Naive B cell (primary cell): ENCODE data around the gene ARAF. TPM values are rescaled to one million over a fixed set of nuclear protein-coding genes. Genes with fewer than 3 reads are reported as not detected.
A peak's percentile ranks its signal among the peaks of the same experiment; 100 is the strongest.
"Not testable (repeated sequence)": the region's sequence is repeated elsewhere in the genome, so short reads cannot be mapped to it uniquely, and the experiment has no call there.

Experiments
- ATAC-seq, 2 donors: fragments of 150-1000 bp; cut with Tn5 transposase; 2 replicates each; pipeline ENCODE4 v1.10.0; 2021; ENCODE audit warnings: low read depth in 2 of 2, mild to moderate bottlenecking in 2 of 2, moderate library complexity in 2 of 2
- DNase-seq: peaks from one replicate; pipeline ENCODE4 v3.0.0; 2022
- H3K27ac Mint-ChIP-seq, 6 donors: one replicate each; pipeline ENCODE4 v1.8.0; 2020 to 2022; ENCODE audit warnings: mild to moderate bottlenecking in 6 of 6, mixed read lengths in 6 of 6, moderate library complexity in 5 of 6, inconsistent platforms in 2 of 6
- H3K27me3 Mint-ChIP-seq, 3 donors: one replicate each; pipeline ENCODE4 v1.8.0; 2021 to 2022; ENCODE audit warnings: mixed read lengths in 3 of 3, mild to moderate bottlenecking in 1 of 3
- H3K36me3 Mint-ChIP-seq, 2 donors: one replicate each; pipeline ENCODE4 v1.8.0; 2020 to 2022; ENCODE audit warnings: mixed read lengths in 2 of 2, inconsistent platforms in 1 of 2, mild to moderate bottlenecking in 1 of 2
- H3K4me1 Mint-ChIP-seq, 3 donors: one replicate each; pipeline ENCODE4 v1.8.0; 2020 to 2022; ENCODE audit warnings: mixed read lengths in 3 of 3, inconsistent platforms in 1 of 3, mild to moderate bottlenecking in 1 of 3, moderate library complexity in 1 of 3
- H3K4me3 Mint-ChIP-seq, 8 donors: one replicate each; pipeline ENCODE4 v1.8.0; 2020 to 2022; ENCODE audit warnings: mild to moderate bottlenecking in 8 of 8, mixed read lengths in 8 of 8, moderate library complexity in 8 of 8, inconsistent platforms in 2 of 8
- H3K9me3 Mint-ChIP-seq, 7 donors: one replicate each; pipeline ENCODE4 v1.8.0; 2020 to 2022; ENCODE audit warnings: mixed read lengths in 7 of 7, mild to moderate bottlenecking in 5 of 7, inconsistent platforms in 2 of 7, moderate library complexity in 1 of 7
- polyA plus RNA-seq, 6 donors: library from polyadenylated mRNA; unstranded; fragments of 300-500 nt; fragmentation: Illumina TruSeq; gene quantifications; one replicate each; pipeline ENCODE4 v1.2.3, GENCODE V29; 2021; ENCODE audit warnings: low read depth in 6 of 6

Gene ARAF
- polyA plus RNA-seq, 6 donors from 2014 or later: 43.4 to 90.8 (median 58.6) TPM

GRCh38 chrX:47597222-47597621 is 36.2 kb downstream of the ARAF start:
- Mint-ChIP-seq H3K36me3 (peaks cover 12 to 24% of the 10 kb centered on the region in 2 donors), H3K9me3 (peaks cover 5 to 46% (median 26%) of the 10 kb centered on the region in 7 donors), H3K4me1 (no peaks in the 10 kb centered on the region), H3K4me3 (no peak overlapping the region), H3K27ac (no peak overlapping the region), H3K27me3 (peaks cover 4 to 9% (median 6%) of the 10 kb centered on the region in 3 donors)
- no peak for ATAC-seq
- DNase-seq: no peak

- not testable (repeated sequence) for ATAC-seq, H3K36me3 Mint-ChIP-seq, H3K4me1 Mint-ChIP-seq, DNase-seq, H3K27ac Mint-ChIP-seq, H3K4me3 Mint-ChIP-seq, H3K27me3 Mint-ChIP-seq
- H3K9me3 Mint-ChIP-seq: peaks cover 0 to 21% (median 11%) of the 10 kb centered on the region in 7 donors
These were observed 42.1 kb downstream of the ARAF start for GRCh38 chrX:47603125-47603524.

DNA sequence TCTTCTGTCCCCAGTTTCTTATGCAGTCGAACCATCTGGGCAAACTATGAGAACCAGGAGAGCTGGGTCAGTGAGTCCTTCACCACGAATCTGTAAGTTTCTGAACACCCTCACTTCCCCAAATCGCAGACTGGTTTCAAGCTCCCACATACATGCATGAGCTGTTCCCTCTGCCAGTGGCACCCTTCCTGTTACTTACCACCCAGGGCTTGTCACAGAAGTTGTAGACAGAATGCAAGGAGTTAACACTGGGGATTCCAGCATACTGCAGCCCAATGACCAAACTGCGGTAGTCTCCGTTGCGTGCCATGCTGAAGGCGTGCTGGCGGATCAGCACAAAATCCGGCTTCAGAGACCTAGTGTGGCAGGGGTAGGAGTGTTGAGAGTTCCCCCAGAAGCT is 44.0 kb downstream of the ARAF start:
- peaks cover 0 to 8% (median 5%) of the 10 kb centered on the region in 3 donors for H3K27me3 Mint-ChIP-seq
- peaks cover 3 to 6% of the 10 kb centered on the region in 2 donors for H3K36me3 Mint-ChIP-seq
- peaks cover 0 to 6% (median 5%) of the 10 kb centered on the region in 3 donors for H3K4me1 Mint-ChIP-seq
- peaks cover 0 to 10% (median 8%) of the 10 kb centered on the region in 7 donors for H3K9me3 Mint-ChIP-seq
- no peak for DNase-seq
- no peak overlapping the region for H3K4me3 Mint-ChIP-seq
- no peak for ATAC-seq
- H3K27ac Mint-ChIP-seq: no peak overlapping the region

- H3K4me1 Mint-ChIP-seq: peaks cover 0 to 6% (median 5%) of the 10 kb centered on the region in 3 donors
- ATAC-seq (no peak), DNase-seq (no peak)
- H3K36me3 Mint-ChIP-seq: no peaks in the 10 kb centered on the region
- peaks cover 0 to 8% (median 0%) of the 10 kb centered on the region in 3 donors for H3K27me3 Mint-ChIP-seq
- peaks cover 0 to 9% (median 0%) of the 10 kb centered on the region in 7 donors for H3K9me3 Mint-ChIP-seq
- H3K4me3 Mint-ChIP-seq: no peak overlapping the region
- H3K27ac Mint-ChIP-seq: no peak overlapping the region
These were observed 46.1 kb downstream of the ARAF start for GRCh38 chrX:47607091-47607490.

GRCh38 chrX:47608130-47608810 is 47.3 kb downstream of the ARAF start:
- Mint-ChIP-seq H3K9me3 (peaks cover 0 to 10% (median 0%) of the 10 kb centered on the region in 7 donors), H3K27ac (no peak overlapping the region), H3K27me3 (peaks cover 0 to 15% (median 0%) of the 10 kb centered on the region in 3 donors), H3K36me3 (no peaks in the 10 kb centered on the region), H3K4me1 (peaks cover 0 to 6% (median 5%) of the 10 kb centered on the region in 3 donors), H3K4me3 (peak overlapping the region in 1 of 8 donors; percentile 13)
- ATAC-seq: no peak
- DNase-seq: no peak

DNA sequence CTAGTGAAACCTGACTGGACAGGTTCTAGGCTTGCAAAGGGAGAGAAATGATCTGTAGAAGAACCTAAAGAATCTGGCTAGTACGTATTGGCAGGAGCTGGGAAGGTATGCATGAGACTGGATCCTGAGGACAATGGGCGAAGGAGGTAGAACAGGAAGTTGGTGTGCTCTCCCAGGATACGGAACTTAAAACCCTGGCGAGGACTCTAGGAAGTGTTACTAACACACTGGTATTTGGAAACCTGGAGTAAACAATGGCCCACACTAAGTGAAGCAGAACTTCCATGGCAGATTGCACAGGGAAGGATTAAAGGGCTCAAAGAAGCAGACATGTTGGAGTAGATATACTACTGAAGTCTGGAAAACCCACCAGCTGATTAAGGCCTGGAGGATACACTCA is 49.5 kb downstream of the ARAF start:
- H3K36me3 Mint-ChIP-seq: no peaks in the 10 kb centered on the region
- H3K4me1 Mint-ChIP-seq: peaks cover 0 to 6% (median 5%) of the 10 kb centered on the region in 3 donors
- H3K9me3 Mint-ChIP-seq: peaks cover 0 to 9% (median 0%) of the 10 kb centered on the region in 7 donors
- DNase-seq (no peak), ATAC-seq (no peak)
- H3K27me3 Mint-ChIP-seq: peaks cover 0 to 28% (median 4%) of the 10 kb centered on the region in 3 donors
- no peak overlapping the region for H3K27ac Mint-ChIP-seq
- H3K4me3 Mint-ChIP-seq: no peak overlapping the region

DNA sequence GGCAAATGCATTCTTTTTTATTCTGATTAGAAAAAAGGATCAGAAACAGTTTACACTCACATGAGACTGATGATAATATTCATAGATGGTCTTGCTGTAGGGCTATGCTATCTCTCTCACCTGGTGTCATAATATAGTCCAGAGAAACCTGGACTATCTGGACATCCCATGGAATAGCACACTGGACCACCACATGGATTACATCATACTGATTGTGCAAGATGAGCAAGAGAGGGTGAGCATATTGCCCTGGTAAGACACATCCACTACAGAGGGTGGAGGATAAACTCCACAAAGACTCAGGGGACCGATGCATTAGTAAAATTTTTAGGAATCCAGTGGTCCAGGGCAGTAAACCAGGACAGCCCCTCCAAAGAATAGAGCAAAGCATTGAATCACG is 50.5 kb downstream of the ARAF start:
- Mint-ChIP-seq H3K4me3 (no peak overlapping the region), H3K27ac (no peak overlapping the region), H3K27me3 (peaks cover 0 to 35% (median 10%) of the 10 kb centered on the region in 3 donors), H3K36me3 (no peaks in the 10 kb centered on the region), H3K9me3 (peaks cover 0 to 9% (median 0%) of the 10 kb centered on the region in 7 donors), H3K4me1 (peaks cover 0 to 6% (median 5%) of the 10 kb centered on the region in 3 donors)
- ATAC-seq (no peak), DNase-seq (no peak)

GRCh38 chrX:47611926-47612325 is 50.9 kb downstream of the ARAF start:
- Mint-ChIP-seq H3K4me3 (no peak overlapping the region), H3K9me3 (peaks cover 0 to 9% (median 0%) of the 10 kb centered on the region in 7 donors), H3K27me3 (peaks cover 4 to 39% (median 14%) of the 10 kb centered on the region in 3 donors), H3K36me3 (no peaks in the 10 kb centered on the region), H3K4me1 (peaks cover 0 to 6% (median 5%) of the 10 kb centered on the region in 3 donors), H3K27ac (peak overlapping the region in 1 of 6 donors; percentile 77)
- no peak for DNase-seq
- no peak for ATAC-seq

GRCh38 chrX:47612418-47612817 is 51.4 kb downstream of the ARAF start:
- peaks cover 0 to 6% (median 5%) of the 10 kb centered on the region in 3 donors for H3K4me1 Mint-ChIP-seq
- DNase-seq (no peak), ATAC-seq (no peak)
- peaks cover 0 to 10% (median 0%) of the 10 kb centered on the region in 7 donors for H3K9me3 Mint-ChIP-seq
- H3K4me3 Mint-ChIP-seq: no peak overlapping the region
- peaks cover 7 to 44% (median 18%) of the 10 kb centered on the region in 3 donors for H3K27me3 Mint-ChIP-seq
- H3K36me3 Mint-ChIP-seq: no peaks in the 10 kb centered on the region
- no peak overlapping the region for H3K27ac Mint-ChIP-seq

- no peak for DNase-seq
- Mint-ChIP-seq H3K4me1 (peaks cover 0 to 3% (median 3%) of the 10 kb centered on the region in 3 donors), H3K27me3 (peaks cover 13 to 46% (median 25%) of the 10 kb centered on the region in 3 donors), H3K36me3 (no peaks in the 10 kb centered on the region), H3K27ac (no peak overlapping the region), H3K9me3 (peaks cover 0 to 9% (median 0%) of the 10 kb centered on the region in 7 donors), H3K4me3 (no peak overlapping the region)
- no peak for ATAC-seq
These were observed 52.1 kb downstream of the ARAF start for GRCh38 chrX:47613082-47613481.

DNA sequence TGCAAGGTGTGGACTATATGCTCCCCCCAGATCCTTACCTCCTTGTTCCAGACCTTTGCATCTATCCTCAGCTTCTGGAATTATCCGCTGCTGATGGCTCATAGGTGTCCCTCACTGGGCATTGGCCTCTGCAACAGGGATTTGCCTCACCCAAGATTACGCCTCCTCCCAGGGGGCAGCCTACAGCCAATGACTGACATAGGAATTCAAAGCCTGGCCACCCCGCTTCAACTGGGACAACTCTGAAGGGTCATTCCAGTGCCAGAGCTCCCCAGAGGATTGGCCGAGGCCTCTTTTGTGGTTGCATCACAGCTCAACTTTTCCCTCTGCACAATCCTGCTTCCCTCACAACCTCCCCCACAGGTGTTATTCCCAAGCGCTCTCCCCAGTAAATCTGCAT is 53.6 kb downstream of the ARAF start:
- Mint-ChIP-seq H3K9me3 (peaks cover 0 to 14% (median 0%) of the 10 kb centered on the region in 7 donors), H3K36me3 (peaks cover 0 to 5% of the 10 kb centered on the region in 2 donors), H3K4me3 (no peak overlapping the region), H3K27me3 (peaks cover 22 to 51% (median 35%) of the 10 kb centered on the region in 3 donors), H3K4me1 (peaks cover 0 to 4% (median 0%) of the 10 kb centered on the region in 3 donors), H3K27ac (no peak overlapping the region)
- ATAC-seq (no peak), DNase-seq (no peak)

GRCh38 chrX:47618923-47619485 is 58.0 kb downstream of the ARAF start:
- DNase-seq: no peak
- Mint-ChIP-seq H3K27me3 (peaks cover 37 to 63% (median 59%) of the 10 kb centered on the region in 3 donors), H3K4me3 (peak overlapping the region in 7 of 8 donors; percentile 15 to 78 (median 55)), H3K36me3 (peaks cover 0 to 5% of the 10 kb centered on the region in 2 donors), H3K9me3 (peaks cover 0 to 11% (median 2%) of the 10 kb centered on the region in 7 donors), H3K4me1 (peaks cover 0 to 4% (median 3%) of the 10 kb centered on the region in 3 donors), H3K27ac (peak overlapping the region in 2 of 6 donors; percentile 59 to 96)
- ATAC-seq: no peak

DNA sequence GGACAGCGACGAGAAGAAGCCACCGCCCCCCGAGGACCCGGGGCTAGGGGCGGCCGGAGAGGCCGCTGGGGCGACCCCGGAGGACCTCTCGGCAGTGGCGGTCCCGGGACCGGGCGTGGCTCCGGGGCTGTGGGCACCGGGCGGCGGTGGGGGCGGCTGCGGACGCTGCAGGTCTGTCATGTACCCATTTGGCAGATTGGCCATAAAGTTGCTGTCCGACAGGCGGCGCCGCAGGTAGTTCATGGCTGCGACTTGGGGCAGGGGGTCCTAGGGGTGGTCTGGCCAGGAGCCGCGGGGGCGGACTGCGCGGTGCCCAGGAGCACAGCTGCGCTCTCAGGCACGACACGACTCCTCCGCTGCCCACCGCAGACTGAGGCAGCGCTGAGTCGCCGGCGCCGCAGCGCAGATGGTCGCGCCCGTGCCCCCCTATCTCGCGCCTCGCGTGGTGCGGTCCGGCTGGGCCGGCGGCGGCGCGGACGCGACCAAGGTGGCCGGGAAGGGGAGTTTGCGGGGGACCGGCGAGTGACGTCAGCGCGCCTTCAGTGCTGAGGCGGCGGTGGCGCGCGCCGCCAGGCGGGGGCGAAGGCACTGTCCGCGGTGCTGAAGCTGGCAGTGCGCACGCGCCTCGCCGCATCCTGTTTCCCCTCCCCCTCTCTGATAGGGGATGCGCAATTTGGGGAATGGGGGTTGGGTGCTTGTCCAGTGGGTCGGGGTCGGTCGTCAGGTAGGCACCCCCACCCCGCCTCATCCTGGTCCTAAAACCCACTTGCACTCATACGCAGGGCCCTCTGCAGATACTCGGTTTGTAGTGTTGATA is 58.7 kb downstream of the ARAF start, which contains the start of gene SYN1:
Gene SYN1 (minus strand): TSS at position 372 of the 817 bp plus-strand sequence. CDS start 129 bp downstream, at position 243.
- H3K4me3 Mint-ChIP-seq: peak within 1 kb of the TSS in 7 of 8 donors; percentile 48 to 78 (median 58)
- peaks cover 38 to 61% (median 55%) of the 10 kb centered on the region in 3 donors for H3K27me3 Mint-ChIP-seq
- H3K9me3 Mint-ChIP-seq: peaks cover 0 to 11% (median 2%) of the 10 kb centered on the region in 7 donors
- peaks cover 0 to 7% (median 4%) of the 10 kb centered on the region in 3 donors for H3K4me1 Mint-ChIP-seq
- peak; percentile 73 for DNase-seq
- peak within 1 kb of the TSS in 3 of 6 donors; percentile 59 to 96 (median 88) for H3K27ac Mint-ChIP-seq
- H3K36me3 Mint-ChIP-seq: peaks cover 0 to 5% of the 10 kb centered on the region in 2 donors
- ATAC-seq: peak; percentile 87 to 88
